ENCODE results near the gene POLR3G. TPM values are rescaled to one million over a fixed set of nuclear protein-coding genes. Genes with fewer than 3 reads are reported as not detected.

Gene POLR3G
- total and polyA plus RNA-seq, 2 of the 13 experiments (the other 11 are each of a cell fraction or from before 2014, with no cell fraction given), result 1.2 to 7.3 TPM

DNA sequence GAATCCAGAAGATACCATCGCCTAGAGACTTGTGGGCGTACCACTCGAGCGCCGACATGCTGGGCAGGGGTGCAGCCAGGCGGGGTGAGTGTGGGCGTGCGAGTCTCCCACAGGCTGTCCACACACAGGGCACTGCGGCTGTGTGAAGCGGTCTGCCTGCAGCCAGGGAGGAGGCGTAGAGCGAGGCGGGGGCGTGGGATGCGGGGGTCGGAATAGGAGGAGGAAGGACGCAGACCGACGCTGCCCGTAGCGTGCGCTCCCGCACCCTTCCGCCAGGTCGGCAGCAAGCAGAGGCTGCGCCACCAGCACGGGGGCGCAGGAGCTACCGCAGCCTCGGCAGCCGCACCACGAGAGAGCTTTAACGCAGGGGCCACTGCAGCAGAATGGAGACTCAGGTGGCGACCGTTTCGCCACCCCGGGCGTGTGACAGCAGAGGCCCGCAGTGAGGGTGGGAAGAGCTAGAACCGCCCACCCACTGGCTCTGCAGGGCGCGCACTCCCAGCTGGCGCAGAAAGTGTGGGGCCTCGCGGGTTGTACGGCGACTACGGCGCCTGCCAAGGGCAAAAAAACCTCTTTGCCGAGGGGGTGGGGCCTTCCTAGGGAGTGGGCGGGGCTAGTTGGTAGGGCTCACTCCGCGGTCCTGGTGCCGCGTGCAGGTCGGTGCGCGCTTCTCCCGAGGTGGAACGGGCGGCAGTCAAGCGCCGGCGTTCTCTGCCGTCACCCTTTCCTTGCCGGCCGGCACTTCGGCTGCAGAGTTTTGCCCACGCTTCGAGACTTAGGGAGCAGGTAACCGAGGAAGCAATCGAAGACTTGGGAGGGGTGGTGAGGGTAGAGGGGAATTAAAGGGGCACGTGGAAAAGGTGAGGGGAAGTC lies at the start of gene POLR3G, which contains the start of gene MBLAC2 (continued):
- TF ChIP-seq PHF20 (CRISPR knock-in tag; IDR thresholded peaks at IDR 0.05) (peak; percentile 80), BORCS8-MEF2B (CRISPR knock-in tag; IDR thresholded peaks at IDR 0.05) (peak; percentile 90), ATRX (CRISPR knock-in tag; IDR thresholded peaks at IDR 0.05; ENCODE audit: borderline replicate concordance) (no peak), RARG (CRISPR knock-in tag; IDR thresholded peaks at IDR 0.05; ENCODE audit: low read depth) (no peak), PHF21A (CRISPR knock-in tag; IDR thresholded peaks at IDR 0.05) (peak; percentile 92; the same call in 1 of the 2 replicates), XBP1 (CRISPR knock-in tag; IDR thresholded peaks at IDR 0.05) (no peak), SETDB1 (CRISPR knock-in tag; IDR thresholded peaks at IDR 0.05; ENCODE audit: borderline replicate concordance) (peak; percentile 51; the same call in 1 of the 2 replicates), ZC3H4 (CRISPR knock-in tag; IDR thresholded peaks at IDR 0.05; ENCODE audit: borderline replicate concordance) (no peak), REXO4 (CRISPR knock-in tag; IDR thresholded peaks at IDR 0.05; ENCODE audit: borderline replicate concordance) (peak; percentile 87), ZBTB43 (CRISPR knock-in tag; conservative IDR thresholded peaks at IDR 0.05) (peak; percentile 64; the same call in 1 of the 2 replicates), MBD4 (IDR thresholded peaks at IDR 0.05; ENCODE audit: borderline replicate concordance, low read length) (no peak), GTF2F1 (IDR thresholded peaks at IDR 0.05; ENCODE audit: low read length) (no peak), CREB1 (IDR thresholded peaks at IDR 0.05) (no peak; the same call in 1 of the 2 replicates), CREB1 (CRISPR knock-in tag; IDR thresholded peaks at IDR 0.05) (peak; percentile 67), KLF6 (CRISPR knock-in tag; IDR thresholded peaks at IDR 0.05) (peak; percentile 72), ZNF251 (CRISPR knock-in tag; IDR thresholded peaks at IDR 0.05) (no peak), HNF4G (IDR thresholded peaks at IDR 0.05; ENCODE audit: borderline replicate concordance, low read depth, low read length) (peak; percentile 30; the same call in 1 of the 2 replicates), HNF4G (CRISPR knock-in tag; IDR thresholded peaks at IDR 0.05; ENCODE audit: borderline replicate concordance, low read depth) (no peak), ZSCAN30 (CRISPR knock-in tag; IDR thresholded peaks at IDR 0.05) (no peak; the same call in 1 of the 2 replicates)
- TF ChIP-seq, protein P1, sequence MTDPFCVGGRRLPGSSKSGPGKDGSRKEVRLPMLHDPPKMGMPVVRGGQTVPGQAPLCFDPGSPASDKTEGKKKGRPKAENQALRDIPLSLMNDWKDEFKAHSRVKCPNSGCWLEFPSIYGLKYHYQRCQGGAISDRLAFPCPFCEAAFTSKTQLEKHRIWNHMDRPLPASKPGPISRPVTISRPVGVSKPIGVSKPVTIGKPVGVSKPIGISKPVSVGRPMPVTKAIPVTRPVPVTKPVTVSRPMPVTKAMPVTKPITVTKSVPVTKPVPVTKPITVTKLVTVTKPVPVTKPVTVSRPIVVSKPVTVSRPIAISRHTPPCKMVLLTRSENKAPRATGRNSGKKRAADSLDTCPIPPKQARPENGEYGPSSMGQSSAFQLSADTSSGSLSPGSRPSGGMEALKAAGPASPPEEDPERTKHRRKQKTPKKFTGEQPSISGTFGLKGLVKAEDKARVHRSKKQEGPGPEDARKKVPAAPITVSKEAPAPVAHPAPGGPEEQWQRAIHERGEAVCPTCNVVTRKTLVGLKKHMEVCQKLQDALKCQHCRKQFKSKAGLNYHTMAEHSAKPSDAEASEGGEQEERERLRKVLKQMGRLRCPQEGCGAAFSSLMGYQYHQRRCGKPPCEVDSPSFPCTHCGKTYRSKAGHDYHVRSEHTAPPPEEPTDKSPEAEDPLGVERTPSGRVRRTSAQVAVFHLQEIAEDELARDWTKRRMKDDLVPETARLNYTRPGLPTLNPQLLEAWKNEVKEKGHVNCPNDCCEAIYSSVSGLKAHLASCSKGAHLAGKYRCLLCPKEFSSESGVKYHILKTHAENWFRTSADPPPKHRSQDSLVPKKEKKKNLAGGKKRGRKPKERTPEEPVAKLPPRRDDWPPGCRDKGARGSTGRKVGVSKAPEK (CRISPR knock-in tag; IDR thresholded peaks at IDR 0.05; ENCODE audit: borderline replicate concordance), result no peak
- TF ChIP-seq, protein P2, sequence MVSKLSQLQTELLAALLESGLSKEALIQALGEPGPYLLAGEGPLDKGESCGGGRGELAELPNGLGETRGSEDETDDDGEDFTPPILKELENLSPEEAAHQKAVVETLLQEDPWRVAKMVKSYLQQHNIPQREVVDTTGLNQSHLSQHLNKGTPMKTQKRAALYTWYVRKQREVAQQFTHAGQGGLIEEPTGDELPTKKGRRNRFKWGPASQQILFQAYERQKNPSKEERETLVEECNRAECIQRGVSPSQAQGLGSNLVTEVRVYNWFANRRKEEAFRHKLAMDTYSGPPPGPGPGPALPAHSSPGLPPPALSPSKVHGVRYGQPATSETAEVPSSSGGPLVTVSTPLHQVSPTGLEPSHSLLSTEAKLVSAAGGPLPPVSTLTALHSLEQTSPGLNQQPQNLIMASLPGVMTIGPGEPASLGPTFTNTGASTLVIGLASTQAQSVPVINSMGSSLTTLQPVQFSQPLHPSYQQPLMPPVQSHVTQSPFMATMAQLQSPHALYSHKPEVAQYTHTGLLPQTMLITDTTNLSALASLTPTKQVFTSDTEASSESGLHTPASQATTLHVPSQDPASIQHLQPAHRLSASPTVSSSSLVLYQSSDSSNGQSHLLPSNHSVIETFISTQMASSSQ (IDR thresholded peaks at IDR 0.05; ENCODE audit: low read depth), result no peak
- TF ChIP-seq, protein P2 (CRISPR knock-in tag; IDR thresholded peaks at IDR 0.05; ENCODE audit: borderline replicate concordance), result peak; percentile 70; the same call in 1 of the 2 replicates

Measured in HepG2 (cell line).